GM19193 (cell line): Measurements from ENCODE around the gene PLXND1.

Source experiments
- POLR2A ChIP-seq: IDR thresholded peaks from 4 replicates; pipeline ENCODE4 v1.6.1; 2011; ENCODE audit not compliant: insufficient read depth, insufficient read length; ENCODE audit errors: extremely low read depth

Gene PLXND1

DNA sequence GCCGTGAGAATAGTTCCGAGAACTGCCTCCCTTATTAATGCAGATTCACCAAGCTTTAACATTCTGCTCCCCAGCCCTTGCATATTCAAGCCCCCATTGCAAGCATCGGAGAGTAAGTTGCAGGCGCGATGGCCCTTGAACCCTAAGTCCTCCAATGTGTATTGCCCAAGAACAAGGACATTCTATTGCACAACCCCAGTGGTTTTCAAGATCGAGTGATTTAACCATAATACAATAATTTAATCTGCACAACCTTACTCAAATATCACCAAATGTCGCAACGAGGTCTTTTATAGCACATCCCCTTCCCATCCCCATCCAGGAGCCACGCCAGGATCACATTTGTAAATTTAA is 21.7 kb upstream of the PLXND1 start:
- TF ChIP-seq POLR2A, result no peak

DNA sequence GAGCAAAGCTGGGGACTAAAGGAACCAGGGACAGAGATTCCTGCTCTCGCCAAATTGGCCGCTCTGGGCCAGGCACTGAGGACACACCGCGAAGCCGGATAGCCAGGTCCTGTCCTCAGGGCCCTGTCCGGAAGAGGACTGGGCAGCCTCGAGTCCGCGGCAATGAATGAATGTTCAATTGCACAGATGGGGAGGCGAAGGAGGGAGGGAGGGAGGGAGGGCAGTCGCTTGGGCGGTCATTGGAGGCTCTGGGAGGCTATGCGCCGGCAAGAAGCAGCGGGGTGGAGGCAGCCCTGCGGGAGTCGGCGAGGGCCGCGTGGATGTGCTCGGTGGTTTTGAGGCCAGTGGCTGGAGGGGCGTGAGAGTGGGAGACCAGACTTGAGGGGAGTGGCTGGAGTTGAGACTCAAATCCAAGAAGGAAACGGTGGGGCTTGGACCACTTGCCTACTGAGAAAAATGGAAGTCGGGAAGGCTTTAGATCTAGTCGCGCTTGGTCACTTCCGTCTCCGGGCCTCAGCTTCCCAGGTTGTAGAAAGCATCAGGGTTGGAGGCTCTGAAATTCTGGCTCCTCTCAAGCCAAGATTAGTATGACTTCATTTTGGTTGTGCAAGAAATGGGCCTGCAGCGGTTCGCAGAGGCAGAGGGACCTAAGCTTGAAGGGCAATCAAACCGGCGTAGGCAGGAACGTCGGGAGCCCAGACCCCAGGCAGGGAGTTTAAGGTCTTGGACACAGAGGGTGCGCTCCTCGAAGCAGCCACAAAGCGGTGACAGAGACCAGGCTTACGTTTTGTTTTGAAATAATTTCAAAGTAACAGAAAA is 21.1 kb upstream of the PLXND1 start:
- TF ChIP-seq POLR2A, result no peak

DNA sequence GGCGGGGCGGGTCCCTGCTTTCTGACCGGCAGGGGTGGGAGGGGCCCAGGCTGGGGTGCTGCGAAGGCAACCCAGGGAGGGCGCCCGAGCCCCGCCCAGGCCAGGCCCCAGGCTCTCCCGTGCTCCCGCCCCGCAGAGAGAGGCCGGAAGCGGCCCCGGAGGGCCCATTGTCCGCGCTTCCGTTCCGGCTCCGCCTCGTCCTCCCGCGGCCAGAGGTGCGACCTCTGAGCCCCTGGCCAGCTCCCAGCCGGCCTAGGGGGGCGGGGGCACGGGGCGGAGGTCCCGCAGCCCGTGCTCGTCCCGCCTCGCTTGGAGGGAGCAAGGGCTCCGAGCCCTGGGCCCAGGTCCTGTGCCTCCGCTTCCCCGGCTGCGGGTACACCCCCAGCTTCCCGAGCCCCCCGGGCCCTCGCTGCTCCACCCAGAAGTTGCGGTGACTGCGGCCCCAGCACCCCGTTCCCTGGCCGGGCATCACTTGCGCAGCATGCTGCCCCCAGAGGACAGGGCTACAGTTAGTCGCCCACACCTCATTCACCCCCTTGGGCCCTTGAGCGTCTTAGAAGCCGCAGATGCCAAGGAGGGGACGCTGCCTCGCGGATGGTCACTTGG is 20.4 kb upstream of the PLXND1 start:
- TF ChIP-seq POLR2A, result peak; percentile 68

- TF ChIP-seq POLR2A, result no peak
These were observed 18.8 kb upstream of the PLXND1 start for GRCh38 chr3:129625072-129625874.

DNA sequence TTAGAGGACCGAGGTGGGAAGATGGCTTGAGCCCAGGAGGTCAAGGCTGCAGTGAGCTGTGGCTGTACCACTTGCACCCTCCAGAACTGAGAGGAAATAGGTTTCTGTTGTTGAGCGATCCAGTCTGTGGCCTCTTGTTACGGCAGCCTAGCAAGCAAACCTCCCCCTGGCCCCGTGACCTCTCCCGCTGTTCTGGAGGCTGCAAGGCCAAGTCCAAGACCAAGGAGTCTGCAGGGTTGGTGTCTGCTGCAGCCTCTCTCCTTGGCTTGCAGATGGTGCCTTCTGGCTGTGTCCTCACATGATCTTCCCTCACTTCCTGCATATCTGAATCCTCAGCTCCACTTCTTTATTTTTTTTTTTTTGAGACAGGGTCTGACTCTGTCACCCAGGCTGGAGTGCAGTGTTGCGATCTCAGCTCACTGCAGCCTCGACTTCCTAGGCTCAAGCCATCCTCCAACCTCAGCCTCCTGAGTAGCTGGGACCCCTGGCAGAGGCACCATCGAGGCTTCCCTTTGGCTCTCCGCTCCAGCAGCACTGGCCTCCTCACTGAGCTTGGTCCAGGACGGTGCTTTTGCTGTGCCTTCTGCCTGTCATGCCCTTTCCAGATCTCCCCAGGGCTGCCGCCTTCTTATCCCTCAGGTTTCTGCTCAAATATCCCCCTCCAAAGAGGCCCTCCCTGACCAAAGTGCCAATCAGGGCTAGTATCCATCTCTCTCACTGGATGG is 18.0 kb upstream of the PLXND1 start:
- no peak for TF ChIP-seq POLR2A

- no peak for TF ChIP-seq POLR2A
These were observed 17.1 kb upstream of the PLXND1 start for GRCh38 chr3:129623447-129624118.

DNA sequence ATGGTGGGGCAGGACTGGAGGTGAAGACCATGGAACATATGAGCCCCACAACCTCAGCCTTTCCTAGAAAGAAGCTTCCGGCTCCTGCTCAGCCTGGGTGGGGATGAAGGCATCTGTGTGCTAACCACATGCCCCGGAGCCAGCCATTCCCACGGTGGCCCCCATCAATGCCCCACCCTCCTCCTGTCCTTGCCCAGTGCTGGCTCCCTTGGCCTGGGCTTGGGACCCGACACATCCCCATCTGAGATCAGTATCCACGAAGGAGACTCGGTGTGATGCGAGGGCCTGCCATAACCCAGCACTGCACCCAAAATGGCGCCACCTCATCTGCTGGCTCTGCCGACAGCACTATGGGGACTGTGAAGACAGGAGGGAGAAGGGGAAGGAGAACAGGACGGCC is 16.5 kb upstream of the PLXND1 start:
- no peak for TF ChIP-seq POLR2A

GRCh38 chr3:129622226-129622874 is 15.9 kb upstream of the PLXND1 start:
- no peak for TF ChIP-seq POLR2A

- no peak for TF ChIP-seq POLR2A
These were observed 15.2 kb upstream of the PLXND1 start for GRCh38 chr3:129621626-129622225.

GRCh38 chr3:129620828-129621559 is 14.5 kb upstream of the PLXND1 start:
- TF ChIP-seq POLR2A, result no peak

DNA sequence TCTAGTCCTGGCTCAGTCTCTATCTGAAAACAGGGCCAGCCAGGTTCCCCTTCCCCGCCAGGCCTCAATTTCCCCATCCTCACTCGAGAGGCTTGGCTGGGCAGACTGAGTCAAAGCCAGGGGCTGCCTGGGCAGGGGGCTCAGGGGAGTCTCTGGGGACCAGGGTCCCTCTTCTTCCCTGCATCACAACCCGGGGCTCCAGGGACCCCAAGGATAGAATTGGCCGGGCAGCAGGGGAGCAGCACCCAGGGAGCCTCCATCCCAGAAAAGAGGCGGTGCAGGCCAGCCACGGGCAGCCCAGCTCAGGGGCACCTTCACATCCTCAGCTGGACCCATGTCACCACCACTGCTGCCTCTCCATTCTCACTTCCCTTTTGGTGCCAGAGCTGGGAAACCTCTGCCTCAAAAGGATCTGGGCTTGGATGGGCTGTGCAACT is 13.3 kb upstream of the PLXND1 start:
- no peak for TF ChIP-seq POLR2A

- no peak for TF ChIP-seq POLR2A
These were observed 12.6 kb upstream of the PLXND1 start for GRCh38 chr3:129618901-129619671.
